WTC11 (cell line): ENCODE measurements around the gene GSTP1. TPM values are rescaled to one million over a fixed set of nuclear protein-coding genes. Genes with fewer than 3 reads are reported as not detected.

Source experiments
- ATAC-seq: fragments of 200-7000 bp; cut with Tn5 transposase; 2 replicates; pipeline ENCODE4 v1.10.0; 2021; ENCODE audit warnings: mild to moderate bottlenecking, moderate library complexity
- CTCF ChIA-PET: fragments of 300-600 bp; sonication (Branson Sonifier 250); formaldehyde crosslinking; loops from one replicate; lab custom pipeline; 2021; ENCODE audit warnings: antibody characterized with exemption; lab: Charles Lee
- POLR2A ChIA-PET: fragments of 350-600 bp; sonication (Branson Sonifier 250); formaldehyde crosslinking; loops from one replicate; lab custom pipeline; 2021; ENCODE audit warnings: antibody characterized with exemption; lab: Charles Lee
- DNase-seq: peaks from one replicate; pipeline ENCODE4 v3.0.0; 2021; ENCODE audit warnings: low spot score
- H3K27ac Mint-ChIP-seq: 2 replicates; pipeline ENCODE4 v1.8.0; 2021; ENCODE audit warnings: mixed read lengths
- H3K27me3 Mint-ChIP-seq: 2 replicates; pipeline ENCODE4 v1.8.0; 2021; ENCODE audit warnings: low read depth, mild to moderate bottlenecking, moderate library complexity, mixed read lengths
- H3K36me3 Mint-ChIP-seq: 2 replicates; pipeline ENCODE4 v1.8.0; 2021; ENCODE audit warnings: mixed read lengths
- H3K4me1 Mint-ChIP-seq: 2 replicates; pipeline ENCODE4 v1.8.0; 2022; ENCODE audit warnings: mixed read lengths
- H3K4me3 Mint-ChIP-seq: 2 replicates; pipeline ENCODE4 v1.8.0; 2021; ENCODE audit warnings: mild to moderate bottlenecking, moderate library complexity, mixed read lengths
- H3K9me3 Mint-ChIP-seq: 2 replicates; pipeline ENCODE4 v1.8.0; 2021; ENCODE audit warnings: mixed read lengths
- AR ChIP-seq: fragments of 250-450 bp; sonication (Bioruptor Pico); IDR thresholded peaks from 2 replicates; pipeline ENCODE4 v1.9.0; 2021; ENCODE audit warnings: mild to moderate bottlenecking
- ATF6 ChIP-seq: sonication (generic); formaldehyde crosslinking; IDR thresholded peaks from 2 replicates; pipeline ENCODE4 v1.8.1; 2023; ENCODE audit warnings: mild to moderate bottlenecking, missing genetic modification reagents
- CREM ChIP-seq: sonication (generic); formaldehyde crosslinking; IDR thresholded peaks from 2 replicates; pipeline ENCODE4 v1.8.1; 2022; ENCODE audit warnings: mild to moderate bottlenecking, missing genetic modification reagents, moderate library complexity
- E2F1 ChIP-seq: sonication (generic); formaldehyde crosslinking; IDR thresholded peaks from 2 replicates; pipeline ENCODE4 v1.8.0; 2022; ENCODE audit warnings: mild to moderate bottlenecking, missing genetic modification reagents
- ETV6 ChIP-seq: sonication (generic); formaldehyde crosslinking; IDR thresholded peaks from 2 replicates; pipeline ENCODE4 v1.8.1; 2022; ENCODE audit warnings: mild to moderate bottlenecking, missing genetic modification reagents
- HMGA2 ChIP-seq: fragments of 250-450 bp; sonication (Bioruptor Pico); IDR thresholded peaks from 2 replicates; pipeline ENCODE4 v1.4.0; 2021; ENCODE audit warnings: mild to moderate bottlenecking, moderate library complexity
- IRF2 ChIP-seq: sonication (generic); formaldehyde crosslinking; IDR thresholded peaks from 2 replicates; pipeline ENCODE4 v1.8.0; 2022; ENCODE audit warnings: low read depth, missing genetic modification reagents, borderline replicate concordance
- MXD4 ChIP-seq: fragments of 250-450 bp; sonication (Bioruptor Pico); IDR thresholded peaks from 2 replicates; pipeline ENCODE4 v1.8.0; 2021; ENCODE audit warnings: mild to moderate bottlenecking, moderate library complexity, borderline replicate concordance
- MYBL2 ChIP-seq: sonication (generic); formaldehyde crosslinking; IDR thresholded peaks from 2 replicates; pipeline ENCODE4 v1.8.1; 2023; ENCODE audit warnings: mild to moderate bottlenecking, moderate library complexity, missing genetic modification reagents
- NR1H2 ChIP-seq: sonication (generic); formaldehyde crosslinking; IDR thresholded peaks from 2 replicates; pipeline ENCODE4 v1.9.0; 2021; ENCODE audit warnings: mild to moderate bottlenecking, moderate library complexity, missing genetic modification reagents
- RORB ChIP-seq: fragments of 250-450 bp; sonication (Bioruptor Pico); IDR thresholded peaks from 2 replicates; pipeline ENCODE4 v1.9.0; 2021; ENCODE audit warnings: mild to moderate bottlenecking
- TEAD1 ChIP-seq: sonication (generic); formaldehyde crosslinking; IDR thresholded peaks from 2 replicates; pipeline ENCODE4 v1.8.0; 2022; ENCODE audit warnings: mild to moderate bottlenecking, missing genetic modification reagents
- USF2 ChIP-seq: sonication (generic); formaldehyde crosslinking; IDR thresholded peaks from 2 replicates; pipeline ENCODE4 v1.8.1; 2023; ENCODE audit warnings: mild to moderate bottlenecking, missing genetic modification reagents, moderate library complexity
- ZBTB21 ChIP-seq: sonication (generic); formaldehyde crosslinking; IDR thresholded peaks from 2 replicates; pipeline ENCODE4 v1.8.1; 2023; ENCODE audit warnings: mild to moderate bottlenecking, missing genetic modification reagents, borderline replicate concordance
- ZNF281 ChIP-seq: sonication (generic); formaldehyde crosslinking; IDR thresholded peaks from 2 replicates; pipeline ENCODE4 v1.8.0; 2023; ENCODE audit warnings: mild to moderate bottlenecking, missing genetic modification reagents
- ZNF416 ChIP-seq: fragments of 250-450 bp; sonication (Bioruptor Pico); IDR thresholded peaks from 2 replicates; pipeline ENCODE4 v1.9.0; 2021; ENCODE audit warnings: mild to moderate bottlenecking, inconsistent platforms
- ZNF425 ChIP-seq: fragments of 250-450 bp; sonication (Bioruptor Pico); conservative IDR thresholded peaks from 2 replicates; pipeline ENCODE4 v1.9.0; 2021; ENCODE audit warnings: mild to moderate bottlenecking
- total RNA-seq: library from RNA; stranded (reverse); gene quantifications from 3 replicates; pipeline ENCODE4 v1.2.3, GENCODE V29; 2021

GSTP1 gene
- total RNA-seq, 1 experiment from 2014 or later: 1,452 TPM

- no peak for TF ChIP-seq ATF6
Measured at GRCh38 chr11:67534070-67534679, 49.4 kb upstream of the GSTP1 start (continued).

GRCh38 chr11:67535561-67535960 lies 48.1 kb upstream of the GSTP1 start:
- TF ChIP-seq ZNF425 (CRISPR knock-in tag) (no peak), NR1H2 (CRISPR knock-in tag) (no peak), MXD4 (CRISPR knock-in tag) (no peak), TEAD1 (CRISPR knock-in tag) (no peak), USF2 (CRISPR knock-in tag) (no peak), ZNF416 (CRISPR knock-in tag) (no peak), CREM (CRISPR knock-in tag) (no peak), AR (no peak), HMGA2 (no peak), E2F1 (CRISPR knock-in tag) (no peak), ETV6 (CRISPR knock-in tag) (no peak), MYBL2 (CRISPR knock-in tag) (no peak), IRF2 (CRISPR knock-in tag) (no peak), ZNF281 (CRISPR knock-in tag) (no peak), ZBTB21 (CRISPR knock-in tag) (no peak), RORB (CRISPR knock-in tag) (no peak)
- ChIA-PET CTCF (no interaction called here), POLR2A (no interaction called here)
- Mint-ChIP-seq H3K27ac (no peak overlapping the region), H3K4me1 (no peaks in the 10 kb centered on the region), H3K27me3 (peaks cover 35% of the 10 kb centered on the region), H3K9me3 (peaks cover 50% of the 10 kb centered on the region), H3K4me3 (no peak overlapping the region), H3K36me3 (peaks cover 23% of the 10 kb centered on the region)
- ATAC-seq (no peak), DNase-seq (no peak)
